GOT3 (cell line): ENCODE data around the gene STK38L.

Experiments used
- DNase-seq: peaks from one replicate; lab custom pipeline; 2025; ENCODE audit warnings: mixed read lengths; lab: John Stamatoyannopoulos, UW

STK38L gene

GRCh38 chr12:27279826-27280225 lies 35.7 kb downstream of the STK38L start:
- no peak for DNase-seq

GRCh38 chr12:27280412-27280811 lies 36.3 kb downstream of the STK38L start:
- DNase-seq: no peak

- no peak for DNase-seq
Measured at GRCh38 chr12:27282754-27283153, 38.7 kb downstream of the STK38L start.

- DNase-seq: no peak
Measured at GRCh38 chr12:27284021-27284420, 39.9 kb downstream of the STK38L start.

- DNase-seq: no peak
Measured at GRCh38 chr12:27284751-27285150, 40.7 kb downstream of the STK38L start.

- DNase-seq: no peak
Measured at GRCh38 chr12:27285403-27285802, 41.3 kb downstream of the STK38L start.

- DNase-seq: no peak
Measured at GRCh38 chr12:27289414-27289813, 45.3 kb downstream of the STK38L start.

GRCh38 chr12:27290501-27291168 lies 46.5 kb downstream of the STK38L start:
- DNase-seq: no peak

GRCh38 chr12:27291862-27292261 lies 47.8 kb downstream of the STK38L start:
- no peak for DNase-seq

- no peak for DNase-seq
Measured at GRCh38 chr12:27292718-27293117, 48.6 kb downstream of the STK38L start.

GRCh38 chr12:27293463-27293862 lies 49.4 kb downstream of the STK38L start:
- DNase-seq: no peak

GRCh38 chr12:27296674-27297073 lies 52.6 kb downstream of the STK38L start:
- DNase-seq: no peak

GRCh38 chr12:27297566-27297965 lies 53.5 kb downstream of the STK38L start:
- DNase-seq: no peak

GRCh38 chr12:27299102-27299501 lies 55.0 kb downstream of the STK38L start:
- no peak for DNase-seq

- DNase-seq: no peak
Measured at GRCh38 chr12:27300226-27300625, 56.1 kb downstream of the STK38L start.

- no peak for DNase-seq
Measured at GRCh38 chr12:27303139-27304111, 59.3 kb downstream of the STK38L start.

- no peak for DNase-seq
Measured at GRCh38 chr12:27304856-27305255, 60.8 kb downstream of the STK38L start.

- no peak for DNase-seq
Measured at GRCh38 chr12:27305673-27306456, 61.8 kb downstream of the STK38L start.

- no peak for DNase-seq
Measured at GRCh38 chr12:27309293-27309994, 65.4 kb downstream of the STK38L start.

GRCh38 chr12:27309995-27310315 lies 65.9 kb downstream of the STK38L start:
- DNase-seq: no peak

- no peak for DNase-seq
Measured at GRCh38 chr12:27316947-27317346, 72.9 kb downstream of the STK38L start.

- DNase-seq: no peak
Measured at GRCh38 chr12:27319409-27319808, 75.3 kb downstream of the STK38L start.
